ENCODE data around the gene JOSD2.

Gene JOSD2

GRCh38 chr19:50556282-50557008 lies 45.5 kb upstream of the JOSD2 start:
- Histone ChIP-seq H3K79me2 (ENCODE audit: control insufficient read depth, insufficient read depth, low read length) (no peaks in the 10 kb centered on the region), H2BK120ac (ENCODE audit: low read depth, low read length) (no peak overlapping the region), H3K27ac (ENCODE audit: low read depth, low read length) (no peak overlapping the region), H3K4me2 (ENCODE audit: low read length) (peak overlapping the region; percentile 40), H2BK5ac (ENCODE audit: low read length) (no peak overlapping the region), H3K27me3 (ENCODE audit: insufficient read depth, low read length, poor library complexity) (peaks cover 14% of the 10 kb centered on the region), H2AK5ac (ENCODE audit: low read length) (no peak overlapping the region), H3K4me3 (ENCODE audit: low read length) (peak overlapping the region; percentile 29), H3K4me1 (ENCODE audit: control insufficient read depth, low read depth, low read length) (no peaks in the 10 kb centered on the region), H3K79me1 (ENCODE audit: low read length) (no peaks in the 10 kb centered on the region), H4K5ac (ENCODE audit: low read length) (no peak overlapping the region), H3K18ac (ENCODE audit: low read length) (no peak overlapping the region), H3K4ac (ENCODE audit: low read depth, low read length) (no peak overlapping the region), H3K36me3 (ENCODE audit: control insufficient read depth, insufficient read depth, low read length) (no peaks in the 10 kb centered on the region), H3K9ac (ENCODE audit: low read length) (peak overlapping the region; percentile 52), H3K23ac (ENCODE audit: low read length) (no peak overlapping the region), H4K8ac (ENCODE audit: low read depth, low read length) (no peak overlapping the region), H2BK15ac (replicated peaks; ENCODE audit: low read depth) (no peak overlapping the region), H3K56ac (ENCODE audit: low read length) (peak overlapping the region; percentile 45)
- peak; percentile 88 for DNase-seq
- no CpG with 5 or more reads among the region's 39 CpGs for WGBS (ENCODE audit: extremely low coverage, insufficient coverage, low lambda C conversion rate)

- no CpG with 5 or more reads among the region's 28 CpGs for WGBS (ENCODE audit: extremely low coverage, insufficient coverage, low lambda C conversion rate)
- Histone ChIP-seq H2BK15ac (replicated peaks; ENCODE audit: low read depth) (no peak overlapping the region), H3K4me2 (ENCODE audit: low read length) (peak overlapping the region; percentile 19), H2BK5ac (ENCODE audit: low read length) (no peak overlapping the region), H3K9ac (ENCODE audit: low read length) (no peak overlapping the region), H3K27ac (ENCODE audit: low read depth, low read length) (no peak overlapping the region), H3K4ac (ENCODE audit: low read depth, low read length) (no peak overlapping the region), H3K4me1 (ENCODE audit: control insufficient read depth, low read depth, low read length) (no peaks in the 10 kb centered on the region), H3K56ac (ENCODE audit: low read length) (peak overlapping the region; percentile 45), H3K27me3 (ENCODE audit: insufficient read depth, low read length, poor library complexity) (peaks cover 14% of the 10 kb centered on the region), H3K18ac (ENCODE audit: low read length) (no peak overlapping the region), H4K5ac (ENCODE audit: low read length) (no peak overlapping the region), H3K79me2 (ENCODE audit: control insufficient read depth, insufficient read depth, low read length) (no peaks in the 10 kb centered on the region), H3K4me3 (ENCODE audit: low read length) (no peak overlapping the region), H4K8ac (ENCODE audit: low read depth, low read length) (no peak overlapping the region), H2AK5ac (ENCODE audit: low read length) (no peak overlapping the region), H3K36me3 (ENCODE audit: control insufficient read depth, insufficient read depth, low read length) (no peaks in the 10 kb centered on the region), H3K79me1 (ENCODE audit: low read length) (no peaks in the 10 kb centered on the region), H3K23ac (ENCODE audit: low read length) (no peak overlapping the region), H2BK120ac (ENCODE audit: low read depth, low read length) (no peak overlapping the region)
- peak; percentile 77 for DNase-seq
These were observed 44.7 kb upstream of the JOSD2 start for GRCh38 chr19:50555450-50556281.

GRCh38 chr19:50555033-50555432 lies 44.0 kb upstream of the JOSD2 start:
- no peak overlapping the region for H2BK5ac ChIP-seq (ENCODE audit: low read length)
- peaks cover 16% of the 10 kb centered on the region for H3K27me3 ChIP-seq (ENCODE audit: insufficient read depth, low read length, poor library complexity)
- no peak overlapping the region for H2AK5ac ChIP-seq (ENCODE audit: low read length)
- H3K4me1 ChIP-seq (ENCODE audit: control insufficient read depth, low read depth, low read length): no peaks in the 10 kb centered on the region
- H3K79me2 ChIP-seq (ENCODE audit: control insufficient read depth, insufficient read depth, low read length): no peaks in the 10 kb centered on the region
- H3K4me2 ChIP-seq (ENCODE audit: low read length): no peak overlapping the region
- no CpG with 5 or more reads among the region's 12 CpGs for WGBS (ENCODE audit: extremely low coverage, insufficient coverage, low lambda C conversion rate)
- H3K4ac ChIP-seq (ENCODE audit: low read depth, low read length): no peak overlapping the region
- no peak for DNase-seq
- no peak overlapping the region for H3K4me3 ChIP-seq (ENCODE audit: low read length)
- no peaks in the 10 kb centered on the region for H3K79me1 ChIP-seq (ENCODE audit: low read length)
- no peak overlapping the region for H3K27ac ChIP-seq (ENCODE audit: low read depth, low read length)
- no peak overlapping the region for H3K23ac ChIP-seq (ENCODE audit: low read length)
- no peak overlapping the region for H2BK15ac ChIP-seq (replicated peaks; ENCODE audit: low read depth)
- H3K9ac ChIP-seq (ENCODE audit: low read length): no peak overlapping the region
- no peaks in the 10 kb centered on the region for H3K36me3 ChIP-seq (ENCODE audit: control insufficient read depth, insufficient read depth, low read length)
- H2BK120ac ChIP-seq (ENCODE audit: low read depth, low read length): no peak overlapping the region
- no peak overlapping the region for H3K56ac ChIP-seq (ENCODE audit: low read length)
- no peak overlapping the region for H3K18ac ChIP-seq (ENCODE audit: low read length)
- no peak overlapping the region for H4K5ac ChIP-seq (ENCODE audit: low read length)
- no peak overlapping the region for H4K8ac ChIP-seq (ENCODE audit: low read depth, low read length)

GRCh38 chr19:50554212-50554611 lies 43.2 kb upstream of the JOSD2 start:
- Histone ChIP-seq H2BK15ac (replicated peaks; ENCODE audit: low read depth) (no peak overlapping the region), H3K9ac (ENCODE audit: low read length) (no peak overlapping the region), H3K36me3 (ENCODE audit: control insufficient read depth, insufficient read depth, low read length) (no peaks in the 10 kb centered on the region), H3K79me2 (ENCODE audit: control insufficient read depth, insufficient read depth, low read length) (no peaks in the 10 kb centered on the region), H4K5ac (ENCODE audit: low read length) (no peak overlapping the region), H3K4me2 (ENCODE audit: low read length) (no peak overlapping the region), H3K23ac (ENCODE audit: low read length) (no peak overlapping the region), H3K27me3 (ENCODE audit: insufficient read depth, low read length, poor library complexity) (peaks cover 16% of the 10 kb centered on the region), H4K8ac (ENCODE audit: low read depth, low read length) (no peak overlapping the region), H3K4ac (ENCODE audit: low read depth, low read length) (no peak overlapping the region), H3K79me1 (ENCODE audit: low read length) (no peaks in the 10 kb centered on the region), H2AK5ac (ENCODE audit: low read length) (no peak overlapping the region), H3K4me1 (ENCODE audit: control insufficient read depth, low read depth, low read length) (no peaks in the 10 kb centered on the region), H2BK5ac (ENCODE audit: low read length) (no peak overlapping the region), H3K18ac (ENCODE audit: low read length) (no peak overlapping the region), H3K4me3 (ENCODE audit: low read length) (no peak overlapping the region), H3K27ac (ENCODE audit: low read depth, low read length) (no peak overlapping the region), H2BK120ac (ENCODE audit: low read depth, low read length) (no peak overlapping the region), H3K56ac (ENCODE audit: low read length) (no peak overlapping the region)
- WGBS (ENCODE audit: extremely low coverage, insufficient coverage, low lambda C conversion rate): no CpG with 5 or more reads among the region's 10 CpGs
- DNase-seq: no peak

GRCh38 chr19:50553134-50553703 lies 42.2 kb upstream of the JOSD2 start:
- H4K5ac ChIP-seq (ENCODE audit: low read length): no peak overlapping the region
- H3K4me3 ChIP-seq (ENCODE audit: low read length): no peak overlapping the region
- no peak overlapping the region for H2BK120ac ChIP-seq (ENCODE audit: low read depth, low read length)
- no peak overlapping the region for H3K18ac ChIP-seq (ENCODE audit: low read length)
- no peak overlapping the region for H3K27ac ChIP-seq (ENCODE audit: low read depth, low read length)
- H3K79me2 ChIP-seq (ENCODE audit: control insufficient read depth, insufficient read depth, low read length): no peaks in the 10 kb centered on the region
- no peak overlapping the region for H2BK15ac ChIP-seq (replicated peaks; ENCODE audit: low read depth)
- no peak overlapping the region for H4K8ac ChIP-seq (ENCODE audit: low read depth, low read length)
- H2AK5ac ChIP-seq (ENCODE audit: low read length): no peak overlapping the region
- H3K4me2 ChIP-seq (ENCODE audit: low read length): no peak overlapping the region
- H3K4me1 ChIP-seq (ENCODE audit: control insufficient read depth, low read depth, low read length): no peaks in the 10 kb centered on the region
- WGBS (ENCODE audit: extremely low coverage, insufficient coverage, low lambda C conversion rate): no CpG with 5 or more reads among the region's 19 CpGs
- H3K9ac ChIP-seq (ENCODE audit: low read length): no peak overlapping the region
- H3K23ac ChIP-seq (ENCODE audit: low read length): no peak overlapping the region
- no peak overlapping the region for H3K56ac ChIP-seq (ENCODE audit: low read length)
- H3K36me3 ChIP-seq (ENCODE audit: control insufficient read depth, insufficient read depth, low read length): no peaks in the 10 kb centered on the region
- no peak overlapping the region for H2BK5ac ChIP-seq (ENCODE audit: low read length)
- H3K27me3 ChIP-seq (ENCODE audit: insufficient read depth, low read length, poor library complexity): peaks cover 16% of the 10 kb centered on the region
- DNase-seq: no peak
- H3K4ac ChIP-seq (ENCODE audit: low read depth, low read length): no peak overlapping the region
- H3K79me1 ChIP-seq (ENCODE audit: low read length): no peaks in the 10 kb centered on the region

All from mesendoderm (in vitro differentiated cells).